ENCODE measurements around the gene RBKS. TPM values are rescaled to one million over a fixed set of nuclear protein-coding genes. Genes with fewer than 3 reads are reported as not detected.

The RBKS gene
- total and polyA plus RNA-seq, 2 of the 13 experiments (the other 11 are each of a cell fraction or from before 2014, with no cell fraction given), result 7.7 to 8.3 TPM

DNA sequence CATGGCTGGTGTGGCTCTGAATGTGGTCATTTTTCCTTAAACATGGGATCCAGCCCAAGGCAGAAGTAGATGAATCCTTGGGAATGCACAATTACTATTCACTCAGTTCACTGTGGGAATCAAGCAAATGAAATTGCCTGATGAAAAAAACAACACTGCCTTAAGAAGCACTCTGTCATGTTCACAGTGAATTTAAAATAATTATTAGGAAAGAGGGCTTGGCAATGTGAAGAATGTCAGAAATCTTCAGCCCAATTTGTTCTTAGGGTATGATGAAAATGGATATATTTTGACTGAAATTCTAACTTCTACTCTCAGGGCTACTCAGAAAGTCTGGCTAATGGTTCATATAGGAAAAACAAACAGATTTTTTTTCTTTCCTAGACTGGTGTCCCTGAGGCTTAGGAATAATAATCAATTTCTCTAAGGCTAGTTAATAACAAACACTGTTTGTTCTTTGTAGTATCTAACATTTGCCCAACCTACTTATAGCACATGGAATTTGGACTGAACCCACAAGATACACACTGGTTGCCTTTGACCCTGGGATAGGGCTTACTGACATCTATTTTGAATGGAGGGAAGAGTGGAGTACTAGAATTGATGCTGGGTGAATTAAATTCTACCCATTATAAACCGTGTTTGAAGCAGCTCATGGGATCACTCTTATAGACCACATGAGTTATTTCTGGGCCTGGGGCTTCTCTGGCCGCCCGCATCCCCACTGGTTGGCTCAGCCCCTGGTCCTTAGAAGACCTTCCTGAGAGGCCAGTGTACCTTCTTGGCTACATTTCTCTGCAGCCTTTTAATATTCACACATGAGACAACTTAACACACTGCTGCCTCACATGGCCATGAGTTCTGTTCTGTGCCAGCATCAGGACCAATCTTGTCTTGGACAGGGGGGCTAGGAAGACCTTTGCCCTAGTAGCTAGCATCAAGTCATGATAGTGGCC is 127.0 kb downstream of the RBKS start:
- ATAC-seq, result peak; percentile 90
- TF ChIP-seq, protein P1, sequence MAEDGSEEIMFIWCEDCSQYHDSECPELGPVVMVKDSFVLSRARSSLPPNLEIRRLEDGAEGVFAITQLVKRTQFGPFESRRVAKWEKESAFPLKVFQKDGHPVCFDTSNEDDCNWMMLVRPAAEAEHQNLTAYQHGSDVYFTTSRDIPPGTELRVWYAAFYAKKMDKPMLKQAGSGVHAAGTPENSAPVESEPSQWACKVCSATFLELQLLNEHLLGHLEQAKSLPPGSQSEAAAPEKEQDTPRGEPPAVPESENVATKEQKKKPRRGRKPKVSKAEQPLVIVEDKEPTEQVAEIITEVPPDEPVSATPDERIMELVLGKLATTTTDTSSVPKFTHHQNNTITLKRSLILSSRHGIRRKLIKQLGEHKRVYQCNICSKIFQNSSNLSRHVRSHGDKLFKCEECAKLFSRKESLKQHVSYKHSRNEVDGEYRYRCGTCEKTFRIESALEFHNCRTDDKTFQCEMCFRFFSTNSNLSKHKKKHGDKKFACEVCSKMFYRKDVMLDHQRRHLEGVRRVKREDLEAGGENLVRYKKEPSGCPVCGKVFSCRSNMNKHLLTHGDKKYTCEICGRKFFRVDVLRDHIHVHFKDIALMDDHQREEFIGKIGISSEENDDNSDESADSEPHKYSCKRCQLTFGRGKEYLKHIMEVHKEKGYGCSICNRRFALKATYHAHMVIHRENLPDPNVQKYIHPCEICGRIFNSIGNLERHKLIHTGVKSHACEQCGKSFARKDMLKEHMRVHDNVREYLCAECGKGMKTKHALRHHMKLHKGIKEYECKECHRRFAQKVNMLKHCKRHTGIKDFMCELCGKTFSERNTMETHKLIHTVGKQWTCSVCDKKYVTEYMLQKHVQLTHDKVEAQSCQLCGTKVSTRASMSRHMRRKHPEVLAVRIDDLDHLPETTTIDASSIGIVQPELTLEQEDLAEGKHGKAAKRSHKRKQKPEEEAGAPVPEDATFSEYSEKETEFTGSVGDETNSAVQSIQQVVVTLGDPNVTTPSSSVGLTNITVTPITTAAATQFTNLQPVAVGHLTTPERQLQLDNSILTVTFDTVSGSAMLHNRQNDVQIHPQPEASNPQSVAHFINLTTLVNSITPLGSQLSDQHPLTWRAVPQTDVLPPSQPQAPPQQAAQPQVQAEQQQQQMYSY (CRISPR knock-in tag; IDR thresholded peaks at IDR 0.05), result peak; percentile 61; the same call in 1 of the 2 replicates
- TF ChIP-seq, protein P2, sequence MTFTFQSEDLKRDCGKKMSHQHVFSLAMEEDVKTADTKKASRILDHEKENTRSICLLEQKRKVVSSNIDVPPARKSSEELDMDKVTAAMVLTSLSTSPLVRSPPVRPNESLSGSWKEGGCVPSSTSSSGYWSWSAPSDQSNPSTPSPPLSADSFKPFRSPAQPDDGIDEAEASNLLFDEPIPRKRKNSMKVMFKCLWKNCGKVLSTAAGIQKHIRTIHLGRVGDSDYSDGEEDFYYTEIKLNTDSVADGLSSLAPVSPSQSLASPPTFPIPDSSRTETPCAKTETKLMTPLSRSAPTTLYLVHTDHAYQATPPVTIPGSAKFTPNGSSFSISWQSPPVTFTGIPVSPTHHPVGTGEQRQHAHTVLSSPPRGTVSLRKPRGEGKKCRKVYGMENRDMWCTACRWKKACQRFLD (CRISPR knock-in tag; IDR thresholded peaks at IDR 0.05; ENCODE audit: borderline replicate concordance), result no peak; the same call in 1 of the 2 replicates
- TF ChIP-seq ZNF510 (CRISPR knock-in tag; IDR thresholded peaks at IDR 0.05; ENCODE audit: low read depth) (0 out of 2 replicates have a peak, but pooled peaks have one; percentile 59), FOXA3 (CRISPR knock-in tag; IDR thresholded peaks at IDR 0.05) (peak; percentile 94), GABPA (IDR thresholded peaks at IDR 0.05; ENCODE audit: low read depth, low read length) (no peak), GABPA (CRISPR knock-in tag; IDR thresholded peaks at IDR 0.05; ENCODE audit: low read depth) (peak; percentile 65; the same call in 1 of the 2 replicates), ZFP1 (CRISPR knock-in tag; IDR thresholded peaks at IDR 0.05) (peak; percentile 80; the same call in 1 of the 2 replicates)
- TF ChIP-seq, protein P3, sequence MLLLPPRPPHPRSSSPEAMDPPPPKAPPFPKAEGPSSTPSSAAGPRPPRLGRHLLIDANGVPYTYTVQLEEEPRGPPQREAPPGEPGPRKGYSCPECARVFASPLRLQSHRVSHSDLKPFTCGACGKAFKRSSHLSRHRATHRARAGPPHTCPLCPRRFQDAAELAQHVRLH (CRISPR knock-in tag; IDR thresholded peaks at IDR 0.05; ENCODE audit: borderline replicate concordance, low read depth), result 0 out of 2 replicates have a peak, but pooled peaks have one; percentile 18
- TF ChIP-seq, protein P4, sequence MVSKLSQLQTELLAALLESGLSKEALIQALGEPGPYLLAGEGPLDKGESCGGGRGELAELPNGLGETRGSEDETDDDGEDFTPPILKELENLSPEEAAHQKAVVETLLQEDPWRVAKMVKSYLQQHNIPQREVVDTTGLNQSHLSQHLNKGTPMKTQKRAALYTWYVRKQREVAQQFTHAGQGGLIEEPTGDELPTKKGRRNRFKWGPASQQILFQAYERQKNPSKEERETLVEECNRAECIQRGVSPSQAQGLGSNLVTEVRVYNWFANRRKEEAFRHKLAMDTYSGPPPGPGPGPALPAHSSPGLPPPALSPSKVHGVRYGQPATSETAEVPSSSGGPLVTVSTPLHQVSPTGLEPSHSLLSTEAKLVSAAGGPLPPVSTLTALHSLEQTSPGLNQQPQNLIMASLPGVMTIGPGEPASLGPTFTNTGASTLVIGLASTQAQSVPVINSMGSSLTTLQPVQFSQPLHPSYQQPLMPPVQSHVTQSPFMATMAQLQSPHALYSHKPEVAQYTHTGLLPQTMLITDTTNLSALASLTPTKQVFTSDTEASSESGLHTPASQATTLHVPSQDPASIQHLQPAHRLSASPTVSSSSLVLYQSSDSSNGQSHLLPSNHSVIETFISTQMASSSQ (IDR thresholded peaks at IDR 0.05; ENCODE audit: low read depth), result peak; percentile 91
- TF ChIP-seq, protein P4 (CRISPR knock-in tag; IDR thresholded peaks at IDR 0.05; ENCODE audit: borderline replicate concordance), result peak; percentile 90; the same call in 1 of the 2 replicates
- TF ChIP-seq, protein P5, sequence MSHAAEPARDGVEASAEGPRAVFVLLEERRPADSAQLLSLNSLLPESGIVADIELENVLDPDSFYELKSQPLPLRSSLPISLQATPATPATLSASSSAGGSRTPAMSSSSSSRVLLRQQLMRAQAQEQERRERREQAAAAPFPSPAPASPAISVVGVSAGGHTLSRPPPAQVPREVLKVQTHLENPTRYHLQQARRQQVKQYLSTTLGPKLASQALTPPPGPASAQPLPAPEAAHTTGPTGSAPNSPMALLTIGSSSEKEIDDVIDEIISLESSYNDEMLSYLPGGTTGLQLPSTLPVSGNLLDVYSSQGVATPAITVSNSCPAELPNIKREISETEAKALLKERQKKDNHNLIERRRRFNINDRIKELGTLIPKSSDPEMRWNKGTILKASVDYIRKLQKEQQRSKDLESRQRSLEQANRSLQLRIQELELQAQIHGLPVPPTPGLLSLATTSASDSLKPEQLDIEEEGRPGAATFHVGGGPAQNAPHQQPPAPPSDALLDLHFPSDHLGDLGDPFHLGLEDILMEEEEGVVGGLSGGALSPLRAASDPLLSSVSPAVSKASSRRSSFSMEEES (CRISPR knock-in tag; IDR thresholded peaks at IDR 0.05), result 0 out of 2 replicates have a peak, but pooled peaks have one; percentile 54

More for the DNA sequence above, 127.0 kb downstream of the RBKS start:
- peaks cover 3% of the 10 kb centered on the region in 2 experiments; a peak in 3 of 5 replicates for H3K36me3 ChIP-seq (replicated peaks in 1 of 2; ENCODE audit: control insufficient read depth in 1 of 2, insufficient read depth in 2 of 2, low read length in 2 of 2)
- H3K79me2 ChIP-seq (ENCODE audit: insufficient read depth, low read length), result no peaks in the 10 kb centered on the region
- TSS peak; percentile 9 for BruUV-seq (replicated peaks)
- H2AFZ ChIP-seq (ENCODE audit: low read length), result no peak overlapping the region
- ChIA-PET CTCF (ENCODE audit: low intra/inter-chr PET ratio, low total read pairs) (no interaction called here), POLR2A (interaction anchor here (1.2 to 16.2 kb wide), 4 partner anchors 9 to 37 kb away, joined by 3 to 248 read pairs (median 24); no protein-coding TSS in a partner anchor)
- H3K9me3 ChIP-seq (ENCODE audit: low read length), result no peaks in the 10 kb centered on the region
- H3K27ac ChIP-seq (ENCODE audit: extremely low read length, insufficient read depth, low read length), result peak overlapping the region; percentile 75
- H3K27me3 ChIP-seq (ENCODE audit: control insufficient read depth in 1 of 2, insufficient read depth in 2 of 2, low read length in 2 of 2), result no peaks in the 10 kb centered on the region
- DNase-seq (ENCODE audit: low spot score) (peak; percentile 93), FAIRE-seq (peak; percentile 68)
- H3K9ac ChIP-seq (ENCODE audit: insufficient read depth, low read depth, low read length), result peak overlapping the region; percentile 58
- H3K4me3 ChIP-seq (replicated peaks in 1 of 3; ENCODE audit: insufficient read depth in 1 of 3, low read depth in 2 of 3, low read length in 3 of 3), result peak overlapping the region in 1 of 3 experiments; percentile 25; a peak in 2 of 6 replicates
- H4K20me1 ChIP-seq (ENCODE audit: insufficient read depth, low read length), result no peaks in the 10 kb centered on the region; the same call in 1 of the 2 replicates
- peak overlapping the region; percentile 66 for H3K4me2 ChIP-seq (ENCODE audit: low read depth, low read length)
- 41% methylated on average over 3 of the region's 3 CpGs for WGBS (ENCODE audit: low lambda C conversion rate)
- intact Hi-C loops (cut with micrococcal nuclease; ENCODE audit: unreplicated experiment), result no loop called here
- in situ Hi-C loops (cut with HindIII; ENCODE audit: extremely low pct_ligation_motif_present, low pct_unique_long_range_greater_than_20kb), result no loop called here
- H3K4me1 ChIP-seq (ENCODE audit: insufficient read depth, low read length), result peaks cover 63% of the 10 kb centered on the region

Data from HepG2 (cell line).